NCI-H226 (cell line): Measurements from ENCODE around the gene BICD1.
"Not testable (repeated sequence)": the region's sequence is repeated elsewhere in the genome, so short reads cannot be mapped to it uniquely, and the experiment has no call there.

Experiments
- DNase-seq: peaks from one replicate; pipeline ENCODE4 v3.0.0-alpha.2; 2015

The BICD1 gene

DNA sequence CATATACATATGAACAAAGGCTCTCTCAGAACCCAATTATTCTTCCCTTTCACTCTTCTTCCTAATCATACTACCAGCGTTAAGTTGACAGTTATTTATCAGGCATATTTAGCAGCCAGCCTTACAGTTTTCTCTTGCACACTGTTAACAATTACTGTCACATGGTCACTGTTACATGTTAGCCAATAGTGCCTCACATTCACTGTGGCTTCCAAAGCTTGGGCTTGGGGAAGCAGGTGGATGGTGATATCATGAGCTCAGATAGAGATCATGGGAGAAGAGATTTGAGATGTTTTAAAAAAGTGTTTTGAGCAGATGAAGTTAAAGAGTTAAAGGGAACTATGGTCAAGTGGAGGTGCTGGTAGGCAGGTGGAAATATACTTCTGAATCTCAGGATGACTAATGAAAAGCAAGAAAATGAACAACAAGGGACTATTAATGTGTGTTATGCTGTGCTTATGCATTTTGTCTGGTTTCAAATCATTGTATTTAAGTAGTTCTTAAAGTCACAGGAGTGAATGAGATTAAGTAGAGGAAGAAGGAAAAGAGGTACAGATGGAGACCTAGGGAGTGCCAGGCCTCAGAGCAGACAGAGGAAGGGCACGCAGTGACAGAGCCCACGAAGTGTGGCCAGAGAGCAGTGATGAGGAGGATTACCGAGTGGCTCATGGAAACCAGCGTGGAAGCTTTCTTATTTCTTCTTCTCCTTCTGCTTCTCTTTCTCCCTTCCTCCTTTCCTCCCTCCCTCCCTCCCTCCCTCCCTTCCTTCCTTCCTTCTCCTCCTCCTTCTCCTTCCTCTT, 39.6 kb downstream of the BICD1 start:
- no peak for DNase-seq

DNA sequence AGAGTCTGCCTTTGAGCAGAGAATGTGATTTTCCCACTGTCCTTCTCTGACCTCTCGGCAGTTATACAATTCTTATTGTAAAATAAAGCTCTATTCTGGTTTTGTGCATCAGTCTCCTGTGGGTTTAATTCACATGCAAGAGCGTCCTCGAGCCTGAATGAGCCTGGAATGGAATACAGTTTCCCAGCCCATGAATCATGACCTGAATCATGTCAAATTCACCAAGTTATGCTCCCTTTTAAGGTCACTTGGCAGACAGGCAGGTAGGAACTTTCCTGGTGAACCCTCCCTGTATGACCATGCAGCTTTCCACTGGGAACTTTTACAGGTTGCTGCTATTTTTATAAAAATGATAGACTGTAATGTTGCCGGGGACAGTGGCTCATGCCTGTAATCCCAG, 41.7 kb downstream of the BICD1 start:
- no peak for DNase-seq

DNA sequence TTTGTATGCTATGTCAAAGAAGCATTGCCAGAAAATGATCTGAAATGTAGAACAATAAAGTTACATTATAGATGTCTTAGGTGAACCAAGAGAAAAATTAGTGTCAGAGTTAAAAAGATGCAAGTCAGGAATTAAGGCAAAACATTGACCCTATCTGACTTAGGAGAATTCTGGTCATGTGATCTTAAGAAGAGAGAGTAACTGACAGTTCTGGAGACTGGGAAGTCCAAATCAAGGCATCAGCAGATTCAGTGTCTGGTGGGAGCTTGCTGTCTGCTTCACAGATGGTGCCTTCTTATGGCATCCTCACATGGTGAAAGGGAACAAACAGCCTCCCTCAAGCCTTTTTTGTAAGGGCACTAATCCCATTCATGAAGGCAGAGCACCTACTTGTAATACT, 42.8 kb downstream of the BICD1 start:
- no peak for DNase-seq

DNA sequence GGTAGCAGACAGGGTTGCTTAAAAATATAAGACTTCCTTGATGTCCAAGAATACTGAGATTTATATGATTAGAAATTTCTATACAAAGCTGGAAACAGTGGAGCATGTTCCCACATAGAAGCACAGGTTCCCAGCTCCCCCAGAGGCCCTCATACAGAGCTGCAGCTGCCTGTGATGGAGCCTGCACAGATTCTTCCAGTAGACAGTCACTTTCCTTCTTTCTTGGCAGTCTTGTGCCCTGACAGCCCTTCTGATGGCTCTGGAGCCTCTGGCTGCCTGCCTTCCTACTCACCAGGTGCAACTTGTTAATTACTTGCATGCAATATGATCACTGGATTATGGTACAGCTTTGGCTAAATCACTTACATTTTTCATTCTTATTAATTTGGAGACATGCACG, 44.4 kb downstream of the BICD1 start:
- DNase-seq = no peak

- DNase-seq = no peak
Measured at GRCh38 chr12:32151552-32151951, 44.9 kb downstream of the BICD1 start.

DNA sequence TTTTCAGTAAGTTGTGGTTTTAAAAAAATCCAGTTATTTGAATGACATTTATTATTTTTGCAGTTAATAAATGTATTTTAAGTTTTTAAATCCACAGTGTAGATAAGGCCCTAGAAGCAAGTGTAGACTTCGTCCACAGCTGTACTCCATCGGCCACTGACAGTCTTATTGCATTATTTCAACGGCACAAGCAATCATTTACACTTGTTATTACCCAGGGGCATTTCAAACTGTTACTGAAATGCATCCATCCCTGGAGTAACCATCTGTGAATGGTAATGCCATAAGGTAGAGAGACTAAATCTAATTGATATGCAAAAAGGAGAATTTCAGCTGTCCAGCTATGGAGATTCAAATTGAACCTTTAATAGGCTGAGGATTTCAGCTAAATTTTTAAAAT, 48.4 kb downstream of the BICD1 start:
- DNase-seq = no peak

DNA sequence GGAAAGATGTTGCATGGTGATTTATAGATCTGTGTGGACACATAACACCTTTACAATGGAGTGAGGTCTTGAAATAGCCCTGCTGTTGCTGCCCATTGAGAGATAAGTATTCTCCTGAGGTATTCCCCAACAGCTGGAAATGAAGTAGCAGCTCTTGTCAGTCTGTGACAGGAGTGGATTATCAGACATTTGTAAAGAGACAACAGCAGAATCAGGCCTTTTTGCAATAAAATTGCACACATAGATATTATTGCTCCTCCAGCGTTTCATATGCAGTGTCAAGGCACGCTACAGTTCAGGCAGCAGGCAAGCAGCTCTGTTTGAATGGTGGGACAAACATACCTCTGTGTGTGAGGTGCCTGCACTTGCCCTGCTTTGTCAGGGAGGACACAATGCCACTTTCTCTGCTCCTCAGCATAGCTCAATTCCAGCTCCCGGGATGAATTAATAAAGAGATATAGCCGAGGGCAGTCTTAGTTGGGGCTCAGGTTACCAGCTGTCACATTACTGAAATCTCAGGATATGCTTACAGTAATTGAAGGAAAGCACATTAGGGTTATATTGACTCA, 49.4 kb downstream of the BICD1 start:
- no peak for DNase-seq

- no peak for DNase-seq
Measured at GRCh38 chr12:32158525-32158924, 51.9 kb downstream of the BICD1 start.

DNA sequence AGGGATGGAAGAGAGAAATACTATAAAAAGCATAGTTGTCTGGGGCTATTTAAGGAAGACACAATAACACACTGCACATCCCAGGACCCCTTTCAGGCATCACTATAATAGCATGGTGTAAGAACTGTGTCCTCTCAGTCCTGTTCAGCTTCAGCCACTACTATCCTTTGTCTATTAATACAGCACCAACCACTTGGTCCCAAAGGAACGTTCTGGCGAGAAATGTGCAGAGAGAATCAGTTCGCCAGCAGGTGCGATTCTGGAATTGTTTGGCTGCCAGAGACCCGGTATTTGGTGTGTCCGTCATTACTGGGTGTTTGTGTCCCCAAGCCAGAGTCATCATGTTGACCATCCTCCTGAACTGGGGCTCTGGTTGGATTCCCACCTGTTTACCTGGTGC, 52.7 kb downstream of the BICD1 start:
- DNase-seq = no peak

- no peak for DNase-seq
Measured at GRCh38 chr12:32159925-32160324, 53.3 kb downstream of the BICD1 start.

- no peak for DNase-seq
Measured at GRCh38 chr12:32161058-32161457, 54.4 kb downstream of the BICD1 start.

- DNase-seq = peak; percentile 7
Measured at GRCh38 chr12:32163596-32163995, 56.9 kb downstream of the BICD1 start.

DNA sequence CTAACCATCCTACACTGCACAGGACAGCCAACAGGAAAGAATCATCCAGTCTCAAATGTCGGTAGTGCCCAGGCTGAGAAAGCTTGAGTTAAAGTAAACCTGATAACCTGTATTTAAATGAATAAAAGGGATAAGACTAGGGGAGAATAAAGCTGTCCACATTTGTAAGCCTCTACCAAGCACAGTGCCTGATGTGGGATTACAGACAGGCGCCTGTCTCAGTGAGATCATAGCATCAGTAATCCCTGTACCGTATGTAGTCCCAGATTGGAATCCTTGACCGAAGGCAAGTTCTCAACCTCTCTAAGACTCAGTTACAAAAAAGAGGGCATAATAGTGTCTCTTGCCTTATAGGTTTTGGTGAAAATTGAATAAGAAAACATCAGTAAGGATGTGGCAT, 59.9 kb downstream of the BICD1 start:
- DNase-seq = no peak

GRCh38 chr12:32170437-32170998, 63.9 kb downstream of the BICD1 start:
- DNase-seq = no peak

DNA sequence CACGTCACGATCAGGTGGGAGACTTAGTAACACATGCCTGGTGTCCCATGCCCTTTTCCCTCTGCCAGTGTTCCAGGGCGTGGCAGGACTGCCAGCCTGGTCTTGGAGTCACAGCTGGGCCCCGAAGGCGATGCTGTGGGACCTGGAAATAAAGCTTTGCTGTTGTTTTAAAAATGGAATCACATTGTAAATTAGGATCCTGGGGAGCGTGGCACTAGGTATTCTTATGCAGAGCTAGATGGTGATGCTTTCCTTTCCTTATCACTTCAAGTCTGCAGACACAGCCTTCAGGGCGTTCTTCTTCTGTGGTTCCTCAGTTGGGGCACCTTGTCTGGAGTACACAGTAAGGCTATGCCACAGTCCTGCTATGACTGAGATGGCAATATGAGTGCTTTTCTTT, 64.6 kb downstream of the BICD1 start:
- no peak for DNase-seq

GRCh38 chr12:32176606-32177005, 70.0 kb downstream of the BICD1 start:
- no peak for DNase-seq

DNA sequence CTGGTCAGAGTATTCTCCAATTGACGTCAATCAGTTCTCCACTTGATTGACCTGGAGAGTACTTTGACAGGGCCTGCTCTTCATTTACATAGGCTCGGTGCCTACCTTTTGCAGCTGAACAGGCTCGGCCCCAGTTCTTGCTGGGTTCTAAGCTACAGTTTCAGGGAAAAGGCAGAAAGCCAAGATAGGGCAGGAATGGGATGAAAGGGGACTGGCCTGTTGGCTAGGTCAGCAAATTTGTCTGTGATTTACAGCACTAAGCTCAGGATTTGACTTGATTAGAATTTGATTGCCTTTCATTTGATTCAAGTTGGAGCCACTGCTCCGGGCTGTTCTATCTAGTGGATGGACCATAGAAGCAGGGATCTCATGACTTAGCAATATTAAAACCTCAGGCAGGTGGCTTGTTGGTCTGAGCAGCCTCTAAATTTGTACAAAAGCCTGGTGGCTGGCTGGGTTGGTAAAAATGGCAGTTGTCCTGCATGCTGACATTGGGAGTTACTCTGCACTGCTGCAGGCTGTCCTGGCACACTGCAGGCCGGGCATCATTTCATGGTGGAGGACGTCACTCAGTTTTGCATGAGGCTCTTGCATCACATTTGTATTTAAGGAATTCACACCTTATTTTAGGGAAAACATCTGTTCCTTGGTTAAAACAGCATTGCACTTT, 71.8 kb downstream of the BICD1 start:
- no peak for DNase-seq

- no peak for DNase-seq
Measured at GRCh38 chr12:32179011-32179395, 72.4 kb downstream of the BICD1 start.

DNA sequence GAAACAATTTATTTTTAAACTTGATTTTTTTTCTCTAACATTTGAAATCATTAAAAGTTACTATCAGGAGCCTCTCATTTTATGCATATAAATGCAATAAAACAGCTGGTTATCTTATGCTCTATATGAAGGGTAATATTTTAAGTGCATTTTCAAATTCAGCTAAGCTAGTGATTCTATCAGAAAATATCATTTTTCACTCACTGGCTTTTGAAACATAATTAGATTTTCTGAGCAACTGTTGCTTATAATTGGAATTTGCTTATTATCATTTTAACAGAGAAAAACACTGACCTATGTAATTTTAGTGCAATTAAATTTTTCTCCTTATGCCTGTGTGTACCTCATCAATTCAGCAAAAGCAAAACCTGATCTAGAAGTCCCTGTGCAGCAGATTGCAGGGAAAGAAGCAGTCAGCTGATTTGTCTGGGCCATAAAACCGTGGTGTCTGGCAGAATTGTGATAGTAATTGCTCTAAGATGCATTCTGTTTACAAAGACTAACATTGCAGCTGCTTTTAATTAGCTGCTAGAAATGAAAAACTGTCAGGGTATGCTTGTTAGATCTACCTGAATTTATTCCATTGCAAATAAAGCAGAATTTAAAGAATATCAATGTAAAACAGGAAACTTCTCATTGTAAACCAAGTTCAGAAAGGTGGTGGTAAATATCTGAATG, 75.0 kb downstream of the BICD1 start:
- DNase-seq = no peak

GRCh38 chr12:32183650-32184049, 77.0 kb downstream of the BICD1 start:
- DNase-seq = peak; percentile 4

DNA sequence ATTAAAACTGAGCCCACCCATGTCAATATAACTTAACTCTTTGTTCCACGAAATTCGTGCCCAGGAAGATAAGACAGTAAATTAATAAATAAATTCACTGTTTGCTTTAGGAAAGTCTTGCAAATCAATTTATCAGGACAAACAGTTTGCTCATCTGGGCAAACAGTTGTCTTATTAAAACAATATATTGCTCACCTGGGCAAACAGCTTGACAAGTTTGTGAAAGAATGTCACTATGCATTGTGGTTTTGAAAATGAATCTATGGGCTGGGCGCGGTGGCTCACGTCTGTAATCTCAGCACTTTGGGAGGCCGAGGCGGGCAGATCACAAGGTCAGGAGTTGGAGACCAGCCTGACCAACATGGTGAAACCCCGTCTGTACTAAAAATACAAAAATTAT, 80.5 kb downstream of the BICD1 start:
- DNase-seq = not testable (repeated sequence)

DNA sequence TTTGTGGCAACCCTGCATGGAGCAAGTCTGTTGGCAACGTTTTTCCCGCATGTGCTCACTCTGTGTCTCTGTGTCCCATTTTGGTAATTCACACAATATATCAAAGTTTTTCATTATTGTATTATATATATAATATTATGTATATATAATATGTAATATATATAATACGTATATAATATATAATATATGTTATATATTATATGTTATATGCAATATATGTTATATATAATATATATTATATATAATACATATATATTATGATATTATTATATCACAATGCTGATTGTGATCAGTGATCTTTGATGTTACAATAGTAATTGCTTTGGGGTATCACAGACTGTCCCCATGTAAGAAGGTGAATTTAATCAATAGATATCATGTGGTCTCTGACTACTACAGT, 84.8 kb downstream of the BICD1 start:
- DNase-seq = no peak
